ENCODE results near the gene CACNG5.
"Not testable (repeated sequence)": the region's sequence is repeated elsewhere in the genome, so short reads cannot be mapped to it uniquely, and the experiment has no call there.

DNA sequence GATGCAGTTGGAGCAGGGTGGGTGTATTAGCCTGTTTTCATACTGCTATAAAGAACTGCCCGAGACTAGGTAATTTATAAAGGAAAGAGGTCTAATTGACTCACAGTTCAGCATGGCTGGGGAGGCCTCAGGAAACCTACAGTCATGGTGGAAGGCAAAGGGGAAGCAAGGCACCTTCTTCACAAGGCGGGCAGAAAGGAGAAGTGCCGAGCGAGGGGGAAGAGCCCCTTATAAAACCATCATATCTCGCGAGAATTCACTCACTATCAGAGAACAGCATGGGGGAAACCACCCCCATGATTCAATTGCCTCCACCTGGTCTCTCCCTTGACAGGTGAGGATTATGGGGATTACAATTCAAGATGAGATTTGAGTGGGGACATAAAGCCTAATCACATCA is 68.4 kb downstream of the CACNG5 start:
- TF ChIP-seq, protein P1, sequence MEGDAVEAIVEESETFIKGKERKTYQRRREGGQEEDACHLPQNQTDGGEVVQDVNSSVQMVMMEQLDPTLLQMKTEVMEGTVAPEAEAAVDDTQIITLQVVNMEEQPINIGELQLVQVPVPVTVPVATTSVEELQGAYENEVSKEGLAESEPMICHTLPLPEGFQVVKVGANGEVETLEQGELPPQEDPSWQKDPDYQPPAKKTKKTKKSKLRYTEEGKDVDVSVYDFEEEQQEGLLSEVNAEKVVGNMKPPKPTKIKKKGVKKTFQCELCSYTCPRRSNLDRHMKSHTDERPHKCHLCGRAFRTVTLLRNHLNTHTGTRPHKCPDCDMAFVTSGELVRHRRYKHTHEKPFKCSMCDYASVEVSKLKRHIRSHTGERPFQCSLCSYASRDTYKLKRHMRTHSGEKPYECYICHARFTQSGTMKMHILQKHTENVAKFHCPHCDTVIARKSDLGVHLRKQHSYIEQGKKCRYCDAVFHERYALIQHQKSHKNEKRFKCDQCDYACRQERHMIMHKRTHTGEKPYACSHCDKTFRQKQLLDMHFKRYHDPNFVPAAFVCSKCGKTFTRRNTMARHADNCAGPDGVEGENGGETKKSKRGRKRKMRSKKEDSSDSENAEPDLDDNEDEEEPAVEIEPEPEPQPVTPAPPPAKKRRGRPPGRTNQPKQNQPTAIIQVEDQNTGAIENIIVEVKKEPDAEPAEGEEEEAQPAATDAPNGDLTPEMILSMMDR (IDR thresholded peaks at IDR 0.05; ENCODE audit: insufficient read depth, low read depth, low read length) = not testable (repeated sequence)
- not testable (repeated sequence) for TF ChIP-seq EZH2 (IDR thresholded peaks at IDR 0.05; ENCODE audit: insufficient read depth, low read length)

Measured in astrocyte (in vitro differentiated cells and primary cell).